ENCODE results near the gene RPL10A.
"Not testable (repeated sequence)": the region's sequence is repeated elsewhere in the genome, so short reads cannot be mapped to it uniquely, and the experiment has no call there.

The RPL10A gene

GRCh38 chr6:35512006-35512405, 43.8 kb downstream of the RPL10A start:
- no peak for DNase-seq (ENCODE audit: low read depth)

DNA sequence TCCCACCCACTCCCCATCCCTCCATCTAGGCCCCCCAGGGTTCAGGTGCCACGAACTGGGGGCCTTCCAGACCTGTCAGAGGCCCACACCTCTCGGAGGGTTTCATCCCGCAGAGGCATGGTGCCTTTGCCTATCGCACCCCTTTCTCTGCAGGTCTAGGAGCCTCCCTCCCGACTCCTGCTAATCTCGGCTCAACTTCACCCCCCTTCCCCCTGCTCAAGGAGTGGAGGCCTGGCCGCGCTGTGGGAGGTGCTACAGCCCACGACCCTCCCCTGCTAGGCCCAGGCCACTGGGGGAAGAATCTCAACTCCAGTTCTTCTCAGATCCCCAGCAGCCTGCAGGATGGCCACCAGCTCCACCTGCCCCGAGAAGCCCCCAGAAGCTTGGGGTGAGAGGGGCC, 44.5 kb downstream of the RPL10A start, which contains the start of gene TULP1:
Gene TULP1 (minus strand): TSS at position 157 of the 400 bp plus-strand sequence. CDS start 38 bp downstream, at position 119.
- DNase-seq (ENCODE audit: low read depth): no peak

DNA sequence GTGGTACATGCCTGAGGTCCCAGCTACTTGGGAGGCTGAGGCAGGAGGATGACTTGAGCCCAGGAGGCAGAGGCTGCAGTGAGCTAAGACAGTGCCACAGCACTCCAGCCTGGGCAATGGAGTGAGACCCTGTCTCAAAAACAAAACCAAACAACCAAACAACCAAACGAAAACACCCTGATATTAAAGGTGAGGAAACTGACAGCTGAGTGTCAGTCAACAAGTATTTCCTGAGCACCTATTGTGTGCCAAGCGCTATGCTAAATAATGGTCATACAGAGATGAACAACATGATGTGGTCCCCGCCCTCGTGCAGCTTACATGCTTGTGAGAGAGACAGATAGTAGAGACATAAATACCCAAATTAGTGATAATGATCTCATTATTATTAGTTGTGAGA, 46.4 kb downstream of the RPL10A start:
- DNase-seq (ENCODE audit: low read depth): no peak

GRCh38 chr6:35515939-35516338, 47.7 kb downstream of the RPL10A start:
- not testable (repeated sequence) for DNase-seq (ENCODE audit: low read depth)

DNA sequence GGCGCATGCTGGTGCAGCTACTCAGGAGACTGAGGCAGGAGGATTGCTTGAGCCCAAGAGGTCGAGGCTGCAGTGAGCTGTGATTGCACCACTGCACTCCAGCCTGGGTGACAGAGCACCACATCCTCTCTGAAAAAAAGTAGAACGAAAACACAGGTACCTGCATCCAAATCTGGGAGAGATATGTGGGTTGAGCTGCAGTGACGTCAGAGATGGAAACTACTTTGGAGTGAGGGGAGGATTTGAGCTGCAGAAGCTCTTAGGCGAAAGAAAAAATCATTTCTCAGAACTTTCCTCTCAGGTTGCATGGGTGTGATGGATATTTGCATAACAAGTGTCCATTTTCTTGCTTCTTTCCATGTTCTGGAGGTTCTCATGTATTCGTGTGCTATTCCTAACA, 48.5 kb downstream of the RPL10A start:
- no peak for DNase-seq (ENCODE audit: low read depth)

GRCh38 chr6:35517978-35518377, 49.8 kb downstream of the RPL10A start:
- not testable (repeated sequence) for DNase-seq (ENCODE audit: low read depth)

DNA sequence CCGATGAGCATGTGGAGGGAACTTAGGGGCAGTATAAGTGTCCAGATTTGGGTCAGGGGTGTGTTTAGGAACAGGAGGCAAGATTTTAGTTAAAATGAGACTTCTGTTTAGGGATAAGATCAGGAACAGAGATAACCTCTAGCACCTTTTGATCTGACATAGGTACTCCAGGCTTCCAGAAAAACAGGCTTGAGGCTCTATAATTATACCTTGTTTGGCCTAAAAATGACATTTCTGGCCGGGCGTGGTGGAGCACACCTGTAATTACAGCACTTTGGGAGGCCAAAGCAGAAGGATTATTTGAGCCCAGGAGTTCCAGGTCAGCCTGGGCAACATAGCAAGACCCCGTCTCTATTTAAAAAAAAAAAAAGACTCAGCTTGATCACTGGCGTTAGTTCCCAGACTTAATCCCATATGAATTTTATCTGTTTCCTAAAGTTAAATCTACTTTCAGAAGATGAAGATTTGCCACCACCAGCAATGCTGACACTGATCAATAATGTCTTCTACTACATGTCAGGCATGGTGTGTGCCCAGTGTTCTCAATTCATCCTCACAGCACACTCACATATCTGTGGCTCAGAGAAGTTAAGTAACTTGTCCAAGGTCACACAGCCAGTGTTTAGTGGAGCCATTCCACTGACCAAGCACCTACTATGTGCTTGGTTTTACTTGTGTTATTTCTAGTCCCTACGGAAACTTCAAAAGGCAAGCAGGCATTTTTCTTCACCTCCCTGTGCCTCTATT, 50.5 kb downstream of the RPL10A start:
- DNase-seq (ENCODE audit: low read depth): no peak

DNA sequence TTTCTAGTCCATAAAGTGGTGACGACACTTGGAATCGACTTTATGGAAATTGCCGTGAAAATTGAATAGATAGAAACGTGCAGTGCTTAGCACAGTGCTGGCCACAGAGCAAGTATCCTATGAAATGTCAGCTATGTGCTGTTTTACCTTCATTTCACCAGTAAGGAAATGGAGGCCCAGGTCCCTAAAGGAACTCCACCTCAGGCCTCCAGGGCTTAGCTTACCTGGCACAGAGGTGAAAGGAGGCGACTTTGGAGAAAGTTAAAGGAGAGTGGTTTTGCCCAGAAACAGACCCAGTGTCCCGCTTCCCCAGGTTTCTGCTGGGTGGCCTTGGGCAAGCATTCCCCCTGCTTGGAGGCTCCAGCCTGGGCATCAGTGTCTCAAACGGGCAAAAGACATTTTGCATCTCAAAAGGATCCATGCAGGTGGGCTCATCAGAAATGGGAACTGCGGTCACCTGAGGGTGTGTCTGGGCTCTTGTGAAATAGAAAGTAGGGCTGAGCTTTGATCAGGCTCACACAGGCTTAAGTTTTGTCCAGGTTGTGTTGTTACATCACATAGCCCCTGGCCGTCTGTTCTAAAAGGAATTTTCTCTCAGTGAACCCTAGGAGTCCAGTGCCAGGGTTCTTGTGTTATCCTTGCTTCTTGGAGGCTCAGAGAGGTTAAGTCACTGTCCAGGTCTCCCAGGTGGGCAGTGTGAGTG, 51.3 kb downstream of the RPL10A start:
- no peak for DNase-seq (ENCODE audit: low read depth)

Measured in T follicular helper cell (primary cell).